Testis (tissue), 3 donors: Measurements from ENCODE around the gene GRIK1. TPM values are rescaled to one million over a fixed set of nuclear protein-coding genes. Genes with fewer than 3 reads are reported as not detected.

Experiments used
- DNase-seq: peaks from one replicate; pipeline ENCODE4 v3.0.0-alpha.2; 2019
- H3K27ac ChIP-seq, 2 donors: fragments of 200-600 bp; sonication (generic); one replicate each; pipeline ENCODE4 v1.5.1; 2019
- H3K27me3 ChIP-seq: fragments of 200-600 bp; sonication (generic); one replicate; pipeline ENCODE4 v1.5.1; 2019
- H3K36me3 ChIP-seq: fragments of 200-600 bp; sonication (generic); one replicate; pipeline ENCODE4 v1.5.1; 2017; ENCODE audit warnings: low read depth; ENCODE audit errors: missing control alignments
- H3K4me1 ChIP-seq: fragments of 200-600 bp; sonication (generic); one replicate; pipeline ENCODE4 v1.5.1; 2019
- H3K4me3 ChIP-seq, 2 donors: fragments of 200-600 bp; sonication (generic); one replicate each; pipeline ENCODE4 v1.5.1; 2017 to 2019
- H3K9me3 ChIP-seq: fragments of 200-600 bp; sonication (generic); one replicate; pipeline ENCODE4 v1.5.1; 2017
- POLR2A ChIP-seq: fragments of 450-650 bp; IDR thresholded peaks from one replicate; pipeline ENCODE4 v1.6.1; 2017; ENCODE audit warnings: antibody characterized with exemption, mild to moderate bottlenecking, moderate library complexity
- WGBS, 2 donors: methylation state at CpG; one replicate each; pipeline ENCODE4 v1.1.5; 2018; 5-methylcytosine and 5-hydroxymethylcytosine counted together
- intact Hi-C: fragments of 100-400 bp; cut with DNase I; formaldehyde crosslinking; loops from one replicate; pipeline ENCODE4 v1.15.1; 2023; ENCODE audit warnings: low total_unique reads
- polyA plus RNA-seq: library from polyadenylated mRNA; stranded (reverse); fragments of 350-450 nt; fragmentation: Illumina TruSeq; extraction: RNeasy Lipid Tissue Mini Kit (QIAGEN cat#74804); gene quantifications from one replicate; pipeline ENCODE4 v1.2.3, GENCODE V29; 2014; ENCODE audit warnings: low read depth, low replicate concordance; ENCODE audit not compliant: insufficient read depth
- total RNA-seq, 2 donors: library from RNA; depleted of rRNA; stranded (reverse); fragments of >200 nt; gene quantifications; one replicate each; pipeline ENCODE4 v1.2.3, GENCODE V29; 2016
- TF ChIP-seq, protein P1 (sequence below), 3 experiments: fragments of 450-650 bp in 2 of 3; fragments of 200-600 bp in 1 of 3; sonication (generic) in 1 of 3; IDR thresholded peaks; one replicate each; pipeline ENCODE4 v1.5.1; 2016 to 2019; ENCODE audit warnings: antibody characterized with exemption in 3 of 3, mild to moderate bottlenecking in 2 of 3, moderate library complexity in 1 of 3

GRIK1 gene
- total and polyA plus RNA-seq, 3 donors from 2014 or later, result 0.08 to 0.25 (median 0.20) TPM

GRCh38 chr21:29526545-29526944 is 413.3 kb downstream of the GRIK1 start:
- Histone ChIP-seq H3K9me3 (no peaks in the 10 kb centered on the region), H3K27me3 (no peaks in the 10 kb centered on the region), H3K4me3 (no peak overlapping the region), H3K27ac (no peak overlapping the region), H3K36me3 (no peaks in the 10 kb centered on the region), H3K4me1 (no peaks in the 10 kb centered on the region)
- no peak for TF ChIP-seq POLR2A
- TF ChIP-seq, protein P1, sequence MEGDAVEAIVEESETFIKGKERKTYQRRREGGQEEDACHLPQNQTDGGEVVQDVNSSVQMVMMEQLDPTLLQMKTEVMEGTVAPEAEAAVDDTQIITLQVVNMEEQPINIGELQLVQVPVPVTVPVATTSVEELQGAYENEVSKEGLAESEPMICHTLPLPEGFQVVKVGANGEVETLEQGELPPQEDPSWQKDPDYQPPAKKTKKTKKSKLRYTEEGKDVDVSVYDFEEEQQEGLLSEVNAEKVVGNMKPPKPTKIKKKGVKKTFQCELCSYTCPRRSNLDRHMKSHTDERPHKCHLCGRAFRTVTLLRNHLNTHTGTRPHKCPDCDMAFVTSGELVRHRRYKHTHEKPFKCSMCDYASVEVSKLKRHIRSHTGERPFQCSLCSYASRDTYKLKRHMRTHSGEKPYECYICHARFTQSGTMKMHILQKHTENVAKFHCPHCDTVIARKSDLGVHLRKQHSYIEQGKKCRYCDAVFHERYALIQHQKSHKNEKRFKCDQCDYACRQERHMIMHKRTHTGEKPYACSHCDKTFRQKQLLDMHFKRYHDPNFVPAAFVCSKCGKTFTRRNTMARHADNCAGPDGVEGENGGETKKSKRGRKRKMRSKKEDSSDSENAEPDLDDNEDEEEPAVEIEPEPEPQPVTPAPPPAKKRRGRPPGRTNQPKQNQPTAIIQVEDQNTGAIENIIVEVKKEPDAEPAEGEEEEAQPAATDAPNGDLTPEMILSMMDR (IDR thresholded peaks at IDR 0.05), result no peak
- intact Hi-C loops, result no loop called here
- 83 to 94% methylated on average over 2 of the region's 2 CpGs for WGBS, 2 donors
- DNase-seq, result no peak

DNA sequence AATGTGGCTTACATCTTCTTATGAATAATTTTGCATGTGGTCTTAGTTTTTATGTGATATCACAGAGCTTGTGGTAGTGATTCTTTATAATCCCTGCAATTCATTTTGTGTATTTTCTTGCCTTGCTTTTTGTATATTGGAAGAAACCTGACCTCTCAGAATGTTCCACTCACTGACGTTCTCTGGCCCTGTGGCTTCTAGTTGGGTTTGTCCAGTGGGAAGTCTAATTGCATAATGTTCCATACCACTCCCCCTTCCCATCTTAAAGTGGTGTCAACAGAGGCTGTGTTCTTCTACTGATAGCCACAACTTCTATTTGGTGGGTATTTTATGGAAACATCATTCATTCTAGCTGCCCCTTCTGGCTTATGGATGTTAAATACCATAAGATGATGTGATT is 415.7 kb downstream of the GRIK1 start:
- H3K27me3 ChIP-seq, result no peaks in the 10 kb centered on the region
- H3K4me3 ChIP-seq, result no peak overlapping the region
- no peak for TF ChIP-seq POLR2A
- TF ChIP-seq, protein P1 (IDR thresholded peaks at IDR 0.05), result no peak
- H3K36me3 ChIP-seq, result no peaks in the 10 kb centered on the region
- no peak for DNase-seq
- 60 to 75% methylated on average over 1 of the region's 1 CpG for WGBS, 2 donors
- no peak overlapping the region for H3K27ac ChIP-seq
- intact Hi-C loops, result no loop called here
- no peaks in the 10 kb centered on the region for H3K9me3 ChIP-seq
- no peaks in the 10 kb centered on the region for H3K4me1 ChIP-seq

GRCh38 chr21:29523646-29524045 is 416.1 kb downstream of the GRIK1 start:
- no peak for DNase-seq
- TF ChIP-seq POLR2A, result no peak
- TF ChIP-seq, protein P1 (IDR thresholded peaks at IDR 0.05), result no peak
- no peaks in the 10 kb centered on the region for H3K27me3 ChIP-seq
- 82 to 85% methylated on average over 1 of the region's 1 CpG for WGBS, 2 donors
- H3K27ac ChIP-seq, result no peak overlapping the region
- H3K36me3 ChIP-seq, result no peaks in the 10 kb centered on the region
- no peaks in the 10 kb centered on the region for H3K9me3 ChIP-seq
- no peak overlapping the region for H3K4me3 ChIP-seq
- no peaks in the 10 kb centered on the region for H3K4me1 ChIP-seq
- intact Hi-C loops, result no loop called here

GRCh38 chr21:29521872-29522271 is 417.9 kb downstream of the GRIK1 start:
- intact Hi-C loops, result no loop called here
- no peak for DNase-seq
- Histone ChIP-seq H3K9me3 (no peaks in the 10 kb centered on the region), H3K4me1 (no peaks in the 10 kb centered on the region), H3K4me3 (no peak overlapping the region), H3K27ac (no peak overlapping the region), H3K27me3 (no peaks in the 10 kb centered on the region), H3K36me3 (no peaks in the 10 kb centered on the region)
- TF ChIP-seq, protein P1 (IDR thresholded peaks at IDR 0.05), result no peak
- TF ChIP-seq POLR2A, result no peak
- WGBS, 2 donors, result 82 to 100% methylated on average over 1 of the region's 1 CpG

DNA sequence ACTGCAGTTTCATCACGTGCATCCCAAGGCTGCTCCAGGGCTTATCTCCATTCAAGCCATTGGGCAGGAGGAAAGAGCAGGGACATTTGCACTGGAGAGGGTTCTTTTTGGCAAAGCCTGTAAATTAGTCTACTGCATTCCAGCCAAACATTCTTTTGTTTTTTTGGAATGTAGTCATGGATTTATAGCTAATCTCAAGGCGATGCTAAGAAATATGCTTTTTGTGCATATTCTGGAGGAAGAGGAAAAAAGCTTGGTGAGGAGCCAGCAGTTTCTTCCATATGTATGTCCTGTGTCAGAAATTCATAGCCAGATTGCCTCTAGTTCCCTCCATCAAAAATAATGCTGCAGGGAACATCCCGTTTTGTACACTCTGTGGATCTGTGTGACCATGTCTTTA is 419.6 kb downstream of the GRIK1 start:
- 54 to 67% methylated on average over 3 of the region's 3 CpGs for WGBS, 2 donors
- Histone ChIP-seq H3K4me1 (no peaks in the 10 kb centered on the region), H3K4me3 (no peak overlapping the region), H3K9me3 (no peaks in the 10 kb centered on the region), H3K27ac (no peak overlapping the region), H3K36me3 (no peaks in the 10 kb centered on the region), H3K27me3 (no peaks in the 10 kb centered on the region)
- TF ChIP-seq, protein P1 (IDR thresholded peaks at IDR 0.05), result no peak
- no peak for TF ChIP-seq POLR2A
- DNase-seq, result no peak
- intact Hi-C loops, result no loop called here
